ENCODE measurements around the gene TEX2.

DNA sequence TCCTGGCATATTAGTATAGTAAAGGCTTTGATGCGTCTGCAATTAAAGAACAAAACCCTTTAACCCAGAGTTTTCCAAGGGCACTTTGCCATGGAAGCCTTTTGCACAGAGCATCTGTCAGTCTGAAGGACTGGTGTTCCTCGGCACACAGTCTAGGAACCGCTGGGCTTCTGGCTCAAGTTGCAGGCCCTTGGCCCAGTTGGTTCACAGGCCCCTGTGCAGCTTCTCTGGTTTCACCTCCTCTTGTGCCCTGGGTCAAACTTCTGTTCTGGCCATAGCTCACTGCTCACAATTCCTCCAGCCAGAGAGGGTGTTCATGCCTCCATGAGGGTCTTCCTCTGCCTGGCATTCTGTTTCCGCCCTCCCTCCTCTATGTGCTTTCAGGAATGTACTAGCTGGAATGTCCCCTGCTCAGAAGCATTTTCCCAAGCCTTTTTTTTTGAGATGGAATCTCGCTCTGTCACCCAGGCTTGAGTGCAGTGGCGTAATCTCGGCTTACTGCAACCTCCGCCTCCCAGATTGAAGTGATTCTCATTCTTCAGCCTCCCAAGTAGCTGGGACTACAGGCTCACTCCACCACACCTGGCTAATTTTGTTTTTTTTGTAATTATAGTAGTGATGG is 34.5 kb upstream of the TEX2 start:
- TF ChIP-seq POLR2AphosphoS5 (IDR thresholded peaks at IDR 0.05) (no peak), EP300 (IDR thresholded peaks at IDR 0.05) (no peak), POLR2A (IDR thresholded peaks at IDR 0.05) (no peak)
- TF ChIP-seq, protein P1, sequence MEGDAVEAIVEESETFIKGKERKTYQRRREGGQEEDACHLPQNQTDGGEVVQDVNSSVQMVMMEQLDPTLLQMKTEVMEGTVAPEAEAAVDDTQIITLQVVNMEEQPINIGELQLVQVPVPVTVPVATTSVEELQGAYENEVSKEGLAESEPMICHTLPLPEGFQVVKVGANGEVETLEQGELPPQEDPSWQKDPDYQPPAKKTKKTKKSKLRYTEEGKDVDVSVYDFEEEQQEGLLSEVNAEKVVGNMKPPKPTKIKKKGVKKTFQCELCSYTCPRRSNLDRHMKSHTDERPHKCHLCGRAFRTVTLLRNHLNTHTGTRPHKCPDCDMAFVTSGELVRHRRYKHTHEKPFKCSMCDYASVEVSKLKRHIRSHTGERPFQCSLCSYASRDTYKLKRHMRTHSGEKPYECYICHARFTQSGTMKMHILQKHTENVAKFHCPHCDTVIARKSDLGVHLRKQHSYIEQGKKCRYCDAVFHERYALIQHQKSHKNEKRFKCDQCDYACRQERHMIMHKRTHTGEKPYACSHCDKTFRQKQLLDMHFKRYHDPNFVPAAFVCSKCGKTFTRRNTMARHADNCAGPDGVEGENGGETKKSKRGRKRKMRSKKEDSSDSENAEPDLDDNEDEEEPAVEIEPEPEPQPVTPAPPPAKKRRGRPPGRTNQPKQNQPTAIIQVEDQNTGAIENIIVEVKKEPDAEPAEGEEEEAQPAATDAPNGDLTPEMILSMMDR (IDR thresholded peaks at IDR 0.05) = no peak
